CD4-positive, alpha-beta T cell treated with Interleukin-15 for 1 hour (primary cell): Measurements from ENCODE around the gene OR8B3.

Experiments
- DNase-seq: peaks from one replicate; pipeline ENCODE4 v3.0.0-alpha.2; 2020

The OR8B3 gene

GRCh38 chr11:124346311-124346955 lies 52.4 kb downstream of the OR8B3 start:
- DNase-seq: no peak
